ENCODE data around the gene IGSF3.
"Not testable (repeated sequence)": the region's sequence is repeated elsewhere in the genome, so short reads cannot be mapped to it uniquely, and the experiment has no call there.

GRCh38 chr1:116593401-116593800 lies 74.1 kb downstream of the IGSF3 start:
- not testable (repeated sequence) for TF ChIP-seq CTCF, EP300, POLR2A (IDR thresholded peaks at IDR 0.05)

All from sigmoid colon (tissue), 4 donors.